Measurements from ENCODE around the gene IPO13.

GRCh38 chr1:43913666-43914360, 32.9 kb upstream of the IPO13 start:
- no peak for TF ChIP-seq POLR2AphosphoS5 (IDR thresholded peaks at IDR 0.05; ENCODE audit: low read depth, low read length)
- TF ChIP-seq POLR2A (IDR thresholded peaks at IDR 0.05; ENCODE audit: low read depth, low read length) = no peak
- TF ChIP-seq TAF1 (IDR thresholded peaks at IDR 0.05; ENCODE audit: low read depth, low read length) = no peak
- TF ChIP-seq SPI1 (IDR thresholded peaks at IDR 0.05; ENCODE audit: low read depth, low read length) = no peak
- TF ChIP-seq POU2F2 (IDR thresholded peaks at IDR 0.05; ENCODE audit: low read depth, low read length) = no peak

All from GM12891 (cell line).